ENCODE measurements around the gene DKKL1. TPM values are rescaled to one million over a fixed set of nuclear protein-coding genes. Genes with fewer than 3 reads are reported as not detected.
"Not testable (repeated sequence)": the region's sequence is repeated elsewhere in the genome, so short reads cannot be mapped to it uniquely, and the experiment has no call there.

The DKKL1 gene
- total RNA-seq, 1 experiment from 2014 or later: 2.4 TPM

DNA sequence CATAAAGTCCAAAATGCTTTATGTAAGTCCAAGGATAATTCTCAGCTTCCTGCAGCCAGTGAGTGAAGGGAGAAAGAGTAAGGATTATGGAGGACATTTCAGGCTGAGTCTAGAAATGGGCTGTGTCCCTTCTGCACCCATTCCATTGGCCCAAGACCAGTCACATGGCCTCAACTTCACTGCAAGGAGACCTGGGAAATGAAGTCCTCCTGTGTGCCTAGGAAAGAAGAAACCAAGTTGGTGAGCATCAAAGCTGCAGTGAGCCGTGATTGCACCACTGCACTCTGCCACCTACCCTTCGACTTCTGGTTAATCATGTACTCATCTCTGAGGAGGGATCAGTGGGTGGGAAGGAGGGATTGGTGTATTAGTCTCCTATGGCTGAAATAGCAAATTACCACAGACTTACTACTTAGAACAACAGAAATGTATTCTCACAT is 32.0 kb upstream of the DKKL1 start (continued):
- TF ChIP-seq, protein P1, sequence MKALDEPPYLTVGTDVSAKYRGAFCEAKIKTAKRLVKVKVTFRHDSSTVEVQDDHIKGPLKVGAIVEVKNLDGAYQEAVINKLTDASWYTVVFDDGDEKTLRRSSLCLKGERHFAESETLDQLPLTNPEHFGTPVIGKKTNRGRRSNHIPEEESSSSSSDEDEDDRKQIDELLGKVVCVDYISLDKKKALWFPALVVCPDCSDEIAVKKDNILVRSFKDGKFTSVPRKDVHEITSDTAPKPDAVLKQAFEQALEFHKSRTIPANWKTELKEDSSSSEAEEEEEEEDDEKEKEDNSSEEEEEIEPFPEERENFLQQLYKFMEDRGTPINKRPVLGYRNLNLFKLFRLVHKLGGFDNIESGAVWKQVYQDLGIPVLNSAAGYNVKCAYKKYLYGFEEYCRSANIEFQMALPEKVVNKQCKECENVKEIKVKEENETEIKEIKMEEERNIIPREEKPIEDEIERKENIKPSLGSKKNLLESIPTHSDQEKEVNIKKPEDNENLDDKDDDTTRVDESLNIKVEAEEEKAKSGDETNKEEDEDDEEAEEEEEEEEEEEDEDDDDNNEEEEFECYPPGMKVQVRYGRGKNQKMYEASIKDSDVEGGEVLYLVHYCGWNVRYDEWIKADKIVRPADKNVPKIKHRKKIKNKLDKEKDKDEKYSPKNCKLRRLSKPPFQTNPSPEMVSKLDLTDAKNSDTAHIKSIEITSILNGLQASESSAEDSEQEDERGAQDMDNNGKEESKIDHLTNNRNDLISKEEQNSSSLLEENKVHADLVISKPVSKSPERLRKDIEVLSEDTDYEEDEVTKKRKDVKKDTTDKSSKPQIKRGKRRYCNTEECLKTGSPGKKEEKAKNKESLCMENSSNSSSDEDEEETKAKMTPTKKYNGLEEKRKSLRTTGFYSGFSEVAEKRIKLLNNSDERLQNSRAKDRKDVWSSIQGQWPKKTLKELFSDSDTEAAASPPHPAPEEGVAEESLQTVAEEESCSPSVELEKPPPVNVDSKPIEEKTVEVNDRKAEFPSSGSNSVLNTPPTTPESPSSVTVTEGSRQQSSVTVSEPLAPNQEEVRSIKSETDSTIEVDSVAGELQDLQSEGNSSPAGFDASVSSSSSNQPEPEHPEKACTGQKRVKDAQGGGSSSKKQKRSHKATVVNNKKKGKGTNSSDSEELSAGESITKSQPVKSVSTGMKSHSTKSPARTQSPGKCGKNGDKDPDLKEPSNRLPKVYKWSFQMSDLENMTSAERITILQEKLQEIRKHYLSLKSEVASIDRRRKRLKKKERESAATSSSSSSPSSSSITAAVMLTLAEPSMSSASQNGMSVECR (CRISPR knock-in tag; IDR thresholded peaks at IDR 0.05; ENCODE audit: borderline replicate concordance): no peak
- TF ChIP-seq EMX1 (CRISPR knock-in tag; IDR thresholded peaks at IDR 0.05): no peak
- no peak for TF ChIP-seq PRRX2 (CRISPR knock-in tag; IDR thresholded peaks at IDR 0.05)
- TF ChIP-seq FOXJ3 (CRISPR knock-in tag; IDR thresholded peaks at IDR 0.05; ENCODE audit: borderline replicate concordance): no peak
- TF ChIP-seq, protein P2, sequence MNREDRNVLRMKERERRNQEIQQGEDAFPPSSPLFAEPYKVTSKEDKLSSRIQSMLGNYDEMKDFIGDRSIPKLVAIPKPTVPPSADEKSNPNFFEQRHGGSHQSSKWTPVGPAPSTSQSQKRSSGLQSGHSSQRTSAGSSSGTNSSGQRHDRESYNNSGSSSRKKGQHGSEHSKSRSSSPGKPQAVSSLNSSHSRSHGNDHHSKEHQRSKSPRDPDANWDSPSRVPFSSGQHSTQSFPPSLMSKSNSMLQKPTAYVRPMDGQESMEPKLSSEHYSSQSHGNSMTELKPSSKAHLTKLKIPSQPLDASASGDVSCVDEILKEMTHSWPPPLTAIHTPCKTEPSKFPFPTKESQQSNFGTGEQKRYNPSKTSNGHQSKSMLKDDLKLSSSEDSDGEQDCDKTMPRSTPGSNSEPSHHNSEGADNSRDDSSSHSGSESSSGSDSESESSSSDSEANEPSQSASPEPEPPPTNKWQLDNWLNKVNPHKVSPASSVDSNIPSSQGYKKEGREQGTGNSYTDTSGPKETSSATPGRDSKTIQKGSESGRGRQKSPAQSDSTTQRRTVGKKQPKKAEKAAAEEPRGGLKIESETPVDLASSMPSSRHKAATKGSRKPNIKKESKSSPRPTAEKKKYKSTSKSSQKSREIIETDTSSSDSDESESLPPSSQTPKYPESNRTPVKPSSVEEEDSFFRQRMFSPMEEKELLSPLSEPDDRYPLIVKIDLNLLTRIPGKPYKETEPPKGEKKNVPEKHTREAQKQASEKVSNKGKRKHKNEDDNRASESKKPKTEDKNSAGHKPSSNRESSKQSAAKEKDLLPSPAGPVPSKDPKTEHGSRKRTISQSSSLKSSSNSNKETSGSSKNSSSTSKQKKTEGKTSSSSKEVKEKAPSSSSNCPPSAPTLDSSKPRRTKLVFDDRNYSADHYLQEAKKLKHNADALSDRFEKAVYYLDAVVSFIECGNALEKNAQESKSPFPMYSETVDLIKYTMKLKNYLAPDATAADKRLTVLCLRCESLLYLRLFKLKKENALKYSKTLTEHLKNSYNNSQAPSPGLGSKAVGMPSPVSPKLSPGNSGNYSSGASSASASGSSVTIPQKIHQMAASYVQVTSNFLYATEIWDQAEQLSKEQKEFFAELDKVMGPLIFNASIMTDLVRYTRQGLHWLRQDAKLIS (CRISPR knock-in tag; IDR thresholded peaks at IDR 0.05; ENCODE audit: borderline replicate concordance): no peak
- TF ChIP-seq USF2 (CRISPR knock-in tag; IDR thresholded peaks at IDR 0.05): peak; percentile 96
- TF ChIP-seq, protein P3, sequence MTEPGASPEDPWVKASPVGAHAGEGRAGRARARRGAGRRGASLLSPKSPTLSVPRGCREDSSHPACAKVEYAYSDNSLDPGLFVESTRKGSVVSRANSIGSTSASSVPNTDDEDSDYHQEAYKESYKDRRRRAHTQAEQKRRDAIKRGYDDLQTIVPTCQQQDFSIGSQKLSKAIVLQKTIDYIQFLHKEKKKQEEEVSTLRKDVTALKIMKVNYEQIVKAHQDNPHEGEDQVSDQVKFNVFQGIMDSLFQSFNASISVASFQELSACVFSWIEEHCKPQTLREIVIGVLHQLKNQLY (CRISPR knock-in tag; IDR thresholded peaks at IDR 0.05): no peak
- TF ChIP-seq, protein P4, sequence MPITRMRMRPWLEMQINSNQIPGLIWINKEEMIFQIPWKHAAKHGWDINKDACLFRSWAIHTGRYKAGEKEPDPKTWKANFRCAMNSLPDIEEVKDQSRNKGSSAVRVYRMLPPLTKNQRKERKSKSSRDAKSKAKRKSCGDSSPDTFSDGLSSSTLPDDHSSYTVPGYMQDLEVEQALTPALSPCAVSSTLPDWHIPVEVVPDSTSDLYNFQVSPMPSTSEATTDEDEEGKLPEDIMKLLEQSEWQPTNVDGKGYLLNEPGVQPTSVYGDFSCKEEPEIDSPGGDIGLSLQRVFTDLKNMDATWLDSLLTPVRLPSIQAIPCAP (CRISPR knock-in tag; IDR thresholded peaks at IDR 0.05): no peak
- TF ChIP-seq OVOL2 (CRISPR knock-in tag; IDR thresholded peaks at IDR 0.05; ENCODE audit: borderline replicate concordance): no peak
- TF ChIP-seq, protein P5, sequence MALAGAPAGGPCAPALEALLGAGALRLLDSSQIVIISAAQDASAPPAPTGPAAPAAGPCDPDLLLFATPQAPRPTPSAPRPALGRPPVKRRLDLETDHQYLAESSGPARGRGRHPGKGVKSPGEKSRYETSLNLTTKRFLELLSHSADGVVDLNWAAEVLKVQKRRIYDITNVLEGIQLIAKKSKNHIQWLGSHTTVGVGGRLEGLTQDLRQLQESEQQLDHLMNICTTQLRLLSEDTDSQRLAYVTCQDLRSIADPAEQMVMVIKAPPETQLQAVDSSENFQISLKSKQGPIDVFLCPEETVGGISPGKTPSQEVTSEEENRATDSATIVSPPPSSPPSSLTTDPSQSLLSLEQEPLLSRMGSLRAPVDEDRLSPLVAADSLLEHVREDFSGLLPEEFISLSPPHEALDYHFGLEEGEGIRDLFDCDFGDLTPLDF (CRISPR knock-in tag; IDR thresholded peaks at IDR 0.05): no peak
- no peak for TF ChIP-seq JUN (CRISPR knock-in tag; IDR thresholded peaks at IDR 0.05)
- TF ChIP-seq, protein P6, sequence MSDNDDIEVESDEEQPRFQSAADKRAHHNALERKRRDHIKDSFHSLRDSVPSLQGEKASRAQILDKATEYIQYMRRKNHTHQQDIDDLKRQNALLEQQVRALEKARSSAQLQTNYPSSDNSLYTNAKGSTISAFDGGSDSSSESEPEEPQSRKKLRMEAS (CRISPR knock-in tag; IDR thresholded peaks at IDR 0.05): no peak
- TF ChIP-seq USF1 (CRISPR knock-in tag; IDR thresholded peaks at IDR 0.05): peak; percentile 97
- TF ChIP-seq, protein P7, sequence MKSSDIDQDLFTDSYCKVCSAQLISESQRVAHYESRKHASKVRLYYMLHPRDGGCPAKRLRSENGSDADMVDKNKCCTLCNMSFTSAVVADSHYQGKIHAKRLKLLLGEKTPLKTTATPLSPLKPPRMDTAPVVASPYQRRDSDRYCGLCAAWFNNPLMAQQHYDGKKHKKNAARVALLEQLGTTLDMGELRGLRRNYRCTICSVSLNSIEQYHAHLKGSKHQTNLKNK (CRISPR knock-in tag; IDR thresholded peaks at IDR 0.05): no peak
- TF ChIP-seq ZNF416 (CRISPR knock-in tag; IDR thresholded peaks at IDR 0.05): no peak

DNA sequence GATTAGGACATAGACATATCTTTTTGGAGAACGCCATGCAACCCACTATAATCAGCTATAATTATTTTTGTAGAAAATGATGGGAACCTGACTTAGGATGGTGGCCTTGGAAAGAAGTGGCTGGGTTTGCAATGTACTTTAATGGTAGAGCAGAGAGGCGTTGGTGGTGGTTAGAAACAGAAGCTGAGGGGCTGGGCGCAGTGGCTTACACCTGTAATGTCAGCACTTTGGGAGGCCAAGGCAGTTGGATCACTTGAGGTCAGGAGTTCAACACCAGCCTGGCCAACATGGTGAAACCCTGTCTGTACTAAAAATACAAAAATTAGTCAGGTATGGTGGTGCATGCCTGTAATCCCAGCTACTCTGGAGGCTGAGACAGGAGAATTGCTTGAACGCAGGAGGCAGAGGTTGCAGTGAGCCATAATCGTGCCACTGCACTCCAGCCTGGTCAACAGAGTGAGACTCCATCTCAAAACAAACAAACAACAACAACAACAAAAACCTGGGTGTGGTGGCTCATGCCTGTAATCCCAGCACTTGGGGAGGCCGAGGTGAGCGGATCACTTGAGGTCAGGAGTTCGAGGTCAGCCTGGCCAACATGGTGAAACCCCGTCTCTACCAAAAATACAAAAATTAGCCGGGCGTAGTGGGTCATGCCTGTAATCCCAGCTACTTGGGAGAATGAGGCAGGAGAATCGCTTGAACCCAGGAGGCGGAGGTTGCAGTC is 30.8 kb upstream of the DKKL1 start:
- H3K27me3 Mint-ChIP-seq (ENCODE audit: low read depth): peaks cover 42% of the 10 kb centered on the region
- CTCF ChIA-PET: interaction anchor here (0.6 kb wide), 2 partner anchors 29 to 146 kb away, joined by 4 read pairs; partner anchors contain the start of gene TEAD2
- H3K9me3 Mint-ChIP-seq; H3K4me3 Mint-ChIP-seq; ATAC-seq; H3K36me3 Mint-ChIP-seq; H3K27ac Mint-ChIP-seq; DNase-seq (ENCODE audit: low spot score): not testable (repeated sequence)
- peaks cover 16% of the 10 kb centered on the region for H3K4me1 Mint-ChIP-seq
- POLR2A ChIA-PET: interaction anchor here (0.6 kb wide), 1 partner anchor 931 kb away, joined by 8 read pairs; no protein-coding TSS in a partner anchor
